Measurements from ENCODE around the gene RBMS1.

Gene RBMS1

DNA sequence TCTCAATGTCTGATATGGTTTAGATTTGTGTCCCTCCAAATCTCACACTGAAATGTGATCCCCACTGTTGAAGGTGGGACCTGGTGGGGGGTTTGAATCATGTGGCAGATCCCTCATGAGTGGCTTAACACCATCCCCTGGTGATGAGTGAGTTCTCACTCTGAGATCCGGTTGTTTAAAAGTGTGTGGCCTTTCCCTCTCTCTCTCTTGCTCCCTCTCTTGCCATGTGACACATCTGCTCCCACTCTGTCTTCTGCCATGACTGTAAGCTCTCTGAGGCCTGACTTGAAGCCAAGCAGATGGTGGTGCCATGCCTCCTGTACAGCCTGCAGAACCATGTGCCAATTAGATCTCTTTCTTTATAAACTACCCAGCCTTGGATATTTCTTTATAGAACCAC, 108.8 kb downstream of the RBMS1 start:
- in situ Hi-C loops (cut with MboI; ENCODE audit: low pct_unique_long_range_greater_than_20kb, low sequenced_read_pairs, unreplicated experiment), result no loop called here
- no peak for TF ChIP-seq CTCF (IDR thresholded peaks at IDR 0.05; ENCODE audit: extremely low read depth, insufficient read depth, missing control alignments)
- no peak for DNase-seq (ENCODE audit: low spot score)

- no peak for DNase-seq (ENCODE audit: low spot score)
- in situ Hi-C loops (cut with MboI; ENCODE audit: low pct_unique_long_range_greater_than_20kb, low sequenced_read_pairs, unreplicated experiment), result no loop called here
- TF ChIP-seq CTCF (IDR thresholded peaks at IDR 0.05; ENCODE audit: extremely low read depth, insufficient read depth, missing control alignments), result no peak
Measured at GRCh38 chr2:160381425-160381951, 112.1 kb downstream of the RBMS1 start.

DNA sequence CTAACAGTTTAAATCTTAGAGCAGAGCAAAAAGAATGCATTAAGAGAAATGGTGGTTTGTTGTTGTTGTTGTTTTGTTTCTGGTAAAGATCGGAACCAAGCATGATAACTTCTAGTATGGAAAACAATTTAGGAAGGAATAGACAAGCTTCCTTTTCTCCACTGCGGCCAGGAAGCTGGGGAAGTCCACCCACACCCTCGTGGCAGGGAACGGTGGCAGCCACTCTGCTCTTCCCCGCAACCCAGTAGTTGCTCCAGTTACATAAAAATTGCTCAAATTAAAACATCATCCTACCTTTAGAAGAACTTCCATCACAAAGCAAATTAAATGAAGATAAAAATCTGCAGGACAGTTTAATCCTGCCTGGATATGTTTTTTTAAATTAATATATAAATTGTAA, 113.0 kb downstream of the RBMS1 start:
- in situ Hi-C loops (cut with MboI; ENCODE audit: low pct_unique_long_range_greater_than_20kb, low sequenced_read_pairs, unreplicated experiment), result no loop called here
- no peak for TF ChIP-seq CTCF (IDR thresholded peaks at IDR 0.05; ENCODE audit: extremely low read depth, insufficient read depth, missing control alignments)
- no peak for DNase-seq (ENCODE audit: low spot score)

GRCh38 chr2:160380000-160380570, 113.5 kb downstream of the RBMS1 start:
- DNase-seq (ENCODE audit: low spot score), result no peak
- TF ChIP-seq CTCF (IDR thresholded peaks at IDR 0.05; ENCODE audit: extremely low read depth, insufficient read depth, missing control alignments), result no peak
- in situ Hi-C loops (cut with MboI; ENCODE audit: low pct_unique_long_range_greater_than_20kb, low sequenced_read_pairs, unreplicated experiment), result no loop called here

DNA sequence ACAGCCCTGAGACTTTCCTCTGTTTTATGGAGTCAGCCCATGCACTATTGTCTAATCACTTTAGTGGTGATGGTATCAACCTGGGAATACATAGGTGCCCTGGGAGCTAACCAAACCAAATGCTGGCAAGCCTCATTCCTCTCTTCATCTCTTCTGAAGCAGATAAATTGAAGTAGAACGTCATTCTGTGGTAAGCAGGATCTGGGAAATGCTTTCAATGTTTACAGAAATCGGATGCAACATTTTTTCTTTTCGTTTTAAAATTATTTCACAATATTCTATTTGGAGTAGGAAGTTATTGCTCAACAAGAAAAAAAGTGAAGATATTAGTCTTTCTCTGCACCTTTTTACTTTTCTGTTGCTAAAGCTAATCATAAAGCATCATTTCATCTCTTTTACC, 114.2 kb downstream of the RBMS1 start:
- no peak for TF ChIP-seq CTCF (IDR thresholded peaks at IDR 0.05; ENCODE audit: extremely low read depth, insufficient read depth, missing control alignments)
- DNase-seq (ENCODE audit: low spot score), result no peak

DNA sequence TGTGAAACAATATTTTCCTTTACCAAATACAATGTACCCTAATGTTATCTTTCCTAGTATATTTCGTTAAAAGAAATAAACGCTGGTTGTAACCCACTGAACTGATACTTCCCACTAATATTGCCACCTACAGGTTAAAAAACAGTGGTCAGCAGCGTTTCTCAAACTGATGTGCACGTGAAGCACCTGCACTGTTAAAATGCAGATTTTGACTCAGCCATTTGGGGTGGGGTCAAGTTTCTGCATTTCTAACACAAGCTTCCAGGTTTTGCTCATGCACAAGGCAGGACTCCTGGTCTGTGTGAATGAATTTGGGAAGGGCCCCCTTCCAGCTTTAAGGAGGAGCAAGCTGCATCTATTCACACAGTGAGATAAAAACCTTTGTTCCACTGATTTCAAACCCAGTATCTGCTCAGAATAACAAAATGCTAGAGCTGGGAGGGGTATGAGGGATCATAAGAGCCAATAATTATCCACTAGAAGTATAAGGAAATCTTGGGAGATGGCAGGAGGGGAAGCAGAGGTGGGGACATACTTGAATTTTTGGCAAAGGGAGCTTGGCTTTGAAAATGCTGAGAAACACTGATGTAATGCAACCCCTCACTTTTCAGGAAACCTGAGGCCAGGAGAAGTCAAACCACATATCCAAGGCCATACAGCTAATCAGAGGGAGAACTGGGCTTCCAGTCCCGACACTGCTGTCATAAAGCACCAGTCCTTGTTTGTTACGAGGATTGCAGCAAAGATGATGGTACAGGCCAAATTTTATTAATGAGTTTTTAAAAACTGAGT, 116.2 kb downstream of the RBMS1 start:
- peak; percentile 12 for TF ChIP-seq CTCF (IDR thresholded peaks at IDR 0.05; ENCODE audit: extremely low read depth, insufficient read depth, missing control alignments)
- in situ Hi-C loops (cut with MboI; ENCODE audit: low pct_unique_long_range_greater_than_20kb, low sequenced_read_pairs, unreplicated experiment), result no loop called here
- no peak for DNase-seq (ENCODE audit: low spot score)

More for the DNA sequence above, 114.2 kb downstream of the RBMS1 start:
- in situ Hi-C loops (cut with MboI; ENCODE audit: low pct_unique_long_range_greater_than_20kb, low sequenced_read_pairs, unreplicated experiment), result no loop called here
